Esophagus (tissue), 2 donors: ENCODE measurements around the gene ALPG. TPM values are rescaled to one million over a fixed set of nuclear protein-coding genes. Genes with fewer than 3 reads are reported as not detected.
"Not testable (repeated sequence)": the region's sequence is repeated elsewhere in the genome, so short reads cannot be mapped to it uniquely, and the experiment has no call there.

Experiments used
- H3K27ac ChIP-seq, 2 donors: one replicate each; pipeline ENCODE4 v1.5.1; 2013; ENCODE audit warnings: low read depth in 2 of 2, mild to moderate bottlenecking in 2 of 2, inconsistent platforms in 1 of 2, low read length in 1 of 2, moderate library complexity in 1 of 2
- H3K27me3 ChIP-seq, 2 donors: one replicate each; pipeline ENCODE4 v1.6.1; 2013; ENCODE audit warnings: low read length in 2 of 2, control low read depth in 1 of 2, mild to moderate bottlenecking in 1 of 2; ENCODE audit not compliant: insufficient read depth in 2 of 2, control insufficient read depth in 1 of 2
- H3K36me3 ChIP-seq, 2 donors: one replicate each; pipeline ENCODE4 v1.6.1; 2013; ENCODE audit warnings: low read length in 1 of 2; ENCODE audit not compliant: control insufficient read depth in 2 of 2, insufficient read depth in 2 of 2
- H3K4me1 ChIP-seq, 2 donors: one replicate each; pipeline ENCODE4 v1.6.1; 2013; ENCODE audit warnings: low read length in 1 of 2; ENCODE audit not compliant: control insufficient read depth in 2 of 2, insufficient read depth in 2 of 2
- H3K4me3 ChIP-seq, 2 donors: one replicate each; pipeline ENCODE4 v1.5.1; 2013; ENCODE audit warnings: low read length in 2 of 2, mild to moderate bottlenecking in 2 of 2, low read depth in 1 of 2, moderate library complexity in 1 of 2
- H3K9me3 ChIP-seq, 2 donors: one replicate each; pipeline ENCODE4 v1.6.1; 2013; ENCODE audit warnings: mild to moderate bottlenecking in 2 of 2, low read depth in 1 of 2, low read length in 1 of 2, moderate library complexity in 1 of 2; ENCODE audit not compliant: control insufficient read depth in 2 of 2, insufficient read depth in 1 of 2
- WGBS, 2 donors: extraction: QIAGEN DNeasy Blood & Tissue Kit; methylation state at CpG; one replicate each; pipeline ENCODE4 v1.1.7; 2013; 5-methylcytosine and 5-hydroxymethylcytosine counted together
- polyA plus RNA-seq, 2 donors: library from polyadenylated mRNA; stranded (reverse); fragments of 200-250 nt; gene quantifications; one replicate each; pipeline ENCODE4 v1.2.3, GENCODE V29; 2013
- donor health status: healthy with polysubstance abuse.
- donor health status: Bipolar disorder and iron deficiency.

The ALPG gene
- polyA plus RNA-seq, 2 donors, result not detected

GRCh38 chr2:232431705-232432590 is 25.3 kb downstream of the ALPG start:
- Histone ChIP-seq H3K9me3 (no peaks in the 10 kb centered on the region), H3K27ac (no peak overlapping the region), H3K27me3 (peaks cover 0 to 2% of the 10 kb centered on the region in 2 donors), H3K36me3 (no peaks in the 10 kb centered on the region), H3K4me1 (no peaks in the 10 kb centered on the region), H3K4me3 (no peak overlapping the region)
- 87 to 88% methylated on average over 16 of the region's 16 CpGs for WGBS, 2 donors

- Histone ChIP-seq H3K27ac (no peak overlapping the region), H3K4me1 (no peaks in the 10 kb centered on the region), H3K36me3 (no peaks in the 10 kb centered on the region), H3K9me3 (no peaks in the 10 kb centered on the region), H3K27me3 (peaks cover 0 to 1% of the 10 kb centered on the region in 2 donors), H3K4me3 (no peak overlapping the region)
- 74 to 76% methylated on average over 16 of the region's 16 CpGs for WGBS, 2 donors
Observed at GRCh38 chr2:232432598-232433184, 26.0 kb downstream of the ALPG start.

GRCh38 chr2:232433622-232434021 is 27.0 kb downstream of the ALPG start:
- not testable (repeated sequence) for H3K4me3 ChIP-seq, H3K36me3 ChIP-seq, H3K4me1 ChIP-seq, H3K27ac ChIP-seq, H3K27me3 ChIP-seq, H3K9me3 ChIP-seq
- WGBS, 2 donors, result 88 to 89% methylated on average over 8 to 9 of the region's 9 CpGs

DNA sequence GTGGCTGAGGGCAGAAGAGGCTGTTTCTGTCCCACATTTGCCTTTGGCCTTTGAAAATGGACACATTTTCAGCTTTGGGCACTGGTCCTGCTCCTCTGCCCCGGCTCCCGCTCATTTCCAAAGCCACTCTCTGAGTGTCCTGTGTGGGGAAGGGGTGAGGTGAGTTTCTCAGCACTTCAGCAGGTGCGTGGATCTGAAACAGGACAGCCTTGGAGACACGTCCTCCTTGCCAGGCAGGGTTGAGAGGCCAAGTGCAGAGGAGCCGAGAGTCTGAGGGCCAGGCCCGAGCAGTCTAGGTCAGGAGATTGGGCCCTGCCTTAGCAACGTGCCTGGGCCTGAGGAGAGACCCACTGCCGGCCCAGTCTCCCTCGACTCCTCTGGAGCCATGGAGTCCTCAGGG is 27.4 kb downstream of the ALPG start:
- Histone ChIP-seq H3K9me3 (no peaks in the 10 kb centered on the region), H3K27ac (no peak overlapping the region), H3K36me3 (no peaks in the 10 kb centered on the region), H3K4me3 (no peak overlapping the region), H3K4me1 (no peaks in the 10 kb centered on the region), H3K27me3 (no peaks in the 10 kb centered on the region)
- 78 to 82% methylated on average over 9 of the region's 9 CpGs for WGBS, 2 donors

DNA sequence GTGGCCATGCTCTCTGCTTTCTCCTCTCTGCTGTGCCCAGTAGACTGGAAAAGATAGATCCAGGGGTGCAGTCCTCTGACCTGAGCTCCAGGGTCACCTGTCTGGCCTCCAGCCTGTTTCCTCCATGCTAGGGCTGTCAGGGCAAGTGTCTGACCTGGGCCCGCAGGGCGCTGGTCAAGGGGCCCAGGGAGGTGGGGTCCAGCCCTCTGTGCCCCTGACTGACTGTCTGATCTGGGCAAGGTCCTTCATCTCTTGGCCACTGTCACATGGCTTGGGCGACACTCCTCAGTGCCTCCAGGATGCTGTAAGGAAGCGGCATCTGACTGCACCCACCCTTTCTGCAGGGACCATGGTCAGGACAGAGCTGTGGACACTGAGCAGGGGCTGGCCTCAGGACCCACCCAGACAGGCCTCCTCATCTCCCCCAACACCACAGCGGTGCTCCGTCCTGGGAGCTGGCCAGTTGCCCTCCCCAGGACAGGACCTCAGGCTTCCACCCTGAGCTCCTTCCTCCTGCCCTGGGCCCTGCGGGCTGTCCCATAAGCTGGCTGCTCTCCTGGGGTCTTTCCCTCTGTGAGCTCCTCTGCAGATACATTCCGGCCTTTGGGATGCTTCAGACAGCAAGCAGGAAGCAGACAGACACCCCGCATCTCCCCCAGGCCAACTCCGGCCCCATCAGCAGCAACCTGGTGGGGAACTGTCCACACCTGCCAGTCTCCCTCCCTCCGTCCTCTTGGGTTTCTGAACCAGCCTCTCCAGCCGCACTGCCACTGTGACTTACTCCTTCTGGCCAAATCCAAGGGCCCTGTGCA is 28.1 kb downstream of the ALPG start:
- no peaks in the 10 kb centered on the region for H3K27me3 ChIP-seq
- no peaks in the 10 kb centered on the region for H3K9me3 ChIP-seq
- 92 to 94% methylated on average over 11 to 12 of the region's 12 CpGs for WGBS, 2 donors
- no peak overlapping the region for H3K4me3 ChIP-seq
- H3K36me3 ChIP-seq, result no peaks in the 10 kb centered on the region
- H3K4me1 ChIP-seq, result no peaks in the 10 kb centered on the region
- H3K27ac ChIP-seq, result no peak overlapping the region

- H3K4me3 ChIP-seq, result no peak overlapping the region
Observed at GRCh38 chr2:232435375-232435648, 28.7 kb downstream of the ALPG start.

GRCh38 chr2:232435805-232436204 is 29.2 kb downstream of the ALPG start:
- Histone ChIP-seq H3K27ac (no peak overlapping the region), H3K4me3 (no peak overlapping the region), H3K4me1 (no peaks in the 10 kb centered on the region), H3K27me3 (no peaks in the 10 kb centered on the region), H3K9me3 (no peaks in the 10 kb centered on the region), H3K36me3 (no peaks in the 10 kb centered on the region)
- WGBS, 2 donors, result 81 to 86% methylated on average over 7 of the region's 7 CpGs

More at GRCh38 chr2:232435375-232435648, 28.7 kb downstream of the ALPG start:
- H3K36me3 ChIP-seq, result no peaks in the 10 kb centered on the region
- no peaks in the 10 kb centered on the region for H3K9me3 ChIP-seq
- H3K27me3 ChIP-seq, result no peaks in the 10 kb centered on the region
- 88 to 91% methylated on average over 4 of the region's 4 CpGs for WGBS, 2 donors
- H3K4me1 ChIP-seq, result no peaks in the 10 kb centered on the region
- H3K27ac ChIP-seq, result no peak overlapping the region

GRCh38 chr2:232436381-232437194 is 29.9 kb downstream of the ALPG start:
- Histone ChIP-seq H3K9me3 (no peaks in the 10 kb centered on the region), H3K27ac (no peak overlapping the region), H3K36me3 (no peaks in the 10 kb centered on the region), H3K27me3 (no peaks in the 10 kb centered on the region), H3K4me3 (no peak overlapping the region), H3K4me1 (no peaks in the 10 kb centered on the region)
- WGBS, 2 donors, result 85 to 86% methylated on average over 15 of the region's 15 CpGs

DNA sequence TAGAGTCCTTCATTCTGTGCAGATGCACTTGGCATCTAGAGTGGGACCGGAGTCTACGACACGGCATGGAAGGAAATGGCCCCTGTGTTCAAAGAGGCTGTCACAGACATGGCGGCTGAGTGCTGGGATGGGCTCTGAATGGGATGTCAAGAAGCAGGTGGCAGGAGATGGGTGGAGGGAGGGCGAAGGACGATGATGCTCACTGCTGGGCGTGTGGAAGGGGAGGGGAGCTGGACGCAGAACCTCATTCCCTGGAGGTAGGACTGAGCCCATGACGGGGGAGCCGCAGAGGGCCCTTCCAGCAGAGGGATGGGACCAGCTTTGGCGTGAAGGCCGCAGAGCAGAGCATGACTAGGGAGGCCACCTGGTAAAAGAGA is 30.5 kb downstream of the ALPG start:
- Histone ChIP-seq H3K27ac (no peak overlapping the region), H3K4me3 (no peak overlapping the region), H3K9me3 (no peaks in the 10 kb centered on the region), H3K27me3 (no peaks in the 10 kb centered on the region), H3K4me1 (no peaks in the 10 kb centered on the region), H3K36me3 (no peaks in the 10 kb centered on the region)
- WGBS, 2 donors, result 89 to 90% methylated on average over 12 of the region's 12 CpGs
